Activated CD8-positive, alpha-beta memory T cell treated with anti-CD3 and anti-CD28 coated beads for 24 hours (primary cell): Measurements from ENCODE around the gene EVI5.
A peak's percentile ranks its signal among the peaks of the same experiment; 100 is the strongest.

Experiments
- DNase-seq: peaks from one replicate; pipeline ENCODE4 v3.0.0-alpha.2; 2020

The EVI5 gene

GRCh38 chr1:92505015-92505692, 279.8 kb downstream of the EVI5 start:
- DNase-seq, result no peak

- DNase-seq, result no peak
These were observed 280.5 kb downstream of the EVI5 start for GRCh38 chr1:92504291-92505014.

- no peak for DNase-seq
These were observed 281.0 kb downstream of the EVI5 start for GRCh38 chr1:92503926-92504285.

GRCh38 chr1:92503043-92503925, 281.6 kb downstream of the EVI5 start:
- DNase-seq, result no peak

GRCh38 chr1:92502247-92502646, 282.7 kb downstream of the EVI5 start:
- no peak for DNase-seq

- no peak for DNase-seq
These were observed 284.4 kb downstream of the EVI5 start for GRCh38 chr1:92500552-92500951.

GRCh38 chr1:92495392-92496063, 289.4 kb downstream of the EVI5 start:
- no peak for DNase-seq

GRCh38 chr1:92494485-92495141, 290.3 kb downstream of the EVI5 start:
- no peak for DNase-seq

GRCh38 chr1:92493139-92493538, 291.8 kb downstream of the EVI5 start:
- no peak for DNase-seq

- DNase-seq, result no peak
These were observed 296.1 kb downstream of the EVI5 start for GRCh38 chr1:92488832-92489231.

GRCh38 chr1:92488416-92488815, 296.5 kb downstream of the EVI5 start:
- DNase-seq, result no peak

- DNase-seq, result no peak
These were observed 297.8 kb downstream of the EVI5 start for GRCh38 chr1:92487078-92487605.

GRCh38 chr1:92486251-92487077, 298.4 kb downstream of the EVI5 start, which contains the start of gene GFI1:
TSS of gene GFI1 (minus strand) at chr1:92486925. CDS start at chr1:92483487, 3,438 bp downstream.
- DNase-seq, result peak; percentile 91

GRCh38 chr1:92485381-92486250, 299.3 kb downstream of the EVI5 start:
- DNase-seq, result peak; percentile 94

- DNase-seq, result peak; percentile 90
These were observed 300.2 kb downstream of the EVI5 start for GRCh38 chr1:92484472-92485380.

- DNase-seq, result peak; percentile 89
These were observed 301.1 kb downstream of the EVI5 start for GRCh38 chr1:92483610-92484471.

GRCh38 chr1:92482665-92483609, 302.0 kb downstream of the EVI5 start:
- DNase-seq, result peak; percentile 79
